Measurements from ENCODE around the gene CBLB. TPM values are rescaled to one million over a fixed set of nuclear protein-coding genes. Genes with fewer than 3 reads are reported as not detected.

The CBLB gene
- total and polyA plus RNA-seq, 9 of the 15 experiments (the other 6 are each of a cell fraction or from before 2014, with no cell fraction given), result 1.8 to 8.1 (median 5.3) TPM

- ATAC-seq (no peak), DNase-seq (ENCODE audit: extremely low read depth in 1 of 4, low spot score in 3 of 4) (no peak), FAIRE-seq (no peak)
- no peak overlapping the region for H3K27ac ChIP-seq (ENCODE audit: extremely low read depth, low read depth, low read length)
- no peaks in the 10 kb centered on the region for H3K79me2 ChIP-seq (ENCODE audit: control insufficient read depth, insufficient read depth, low read length)
- no peaks in the 10 kb centered on the region for H3K36me3 ChIP-seq (ENCODE audit: control insufficient read depth, insufficient read depth, low read length)
- peak; percentile 31; the same call in 1 of the 2 replicates for TF ChIP-seq TCF3 (CRISPR knock-in tag; IDR thresholded peaks at IDR 0.05)
- no peak for TF ChIP-seq TCF7 (IDR thresholded peaks at IDR 0.05; ENCODE audit: borderline replicate concordance)
- TF ChIP-seq CBFA2T3 (IDR thresholded peaks at IDR 0.05), result 0 out of 2 replicates have a peak, but pooled peaks have one; percentile 20
- TF ChIP-seq ATF4 (CRISPR knock-in tag; IDR thresholded peaks at IDR 0.05), result no peak
- no peak for TF ChIP-seq CXXC5 (CRISPR knock-in tag; IDR thresholded peaks at IDR 0.05)
- TF ChIP-seq ARID1B (IDR thresholded peaks at IDR 0.05), result no peak
- 50% methylated on average over 3 of the region's 3 CpGs for WGBS (ENCODE audit: insufficient coverage, low coverage, missing lambda C conversion rate)
- BruUV-seq (replicated peaks), result no TSS peak
- H3K4me1 ChIP-seq (replicated peaks in 1 of 2; ENCODE audit: control insufficient read depth in 2 of 2, insufficient read depth in 2 of 2, low read length in 2 of 2), result peaks cover 0 to 13% of the 10 kb centered on the region in 2 experiments; a peak in 2 of 5 replicates
- H3K27me3 ChIP-seq (ENCODE audit: control insufficient read depth in 2 of 2, insufficient read depth in 2 of 2, low read length in 2 of 2), result no peaks in the 10 kb centered on the region
- H3K9me1 ChIP-seq (ENCODE audit: control insufficient read depth, insufficient read depth, low read length), result no peaks in the 10 kb centered on the region
- POLR2A ChIA-PET, result no interaction called here
- no peak overlapping the region for H2AFZ ChIP-seq (ENCODE audit: low read depth, low read length)
- no peak overlapping the region for H3K4me2 ChIP-seq (ENCODE audit: insufficient read depth, low read length)
- intact Hi-C loops (cut with micrococcal nuclease), result no loop called here
- H4K20me1 ChIP-seq (replicated peaks; ENCODE audit: control insufficient read depth, insufficient read depth, low read length), result no peaks in the 10 kb centered on the region
- in situ Hi-C loops (cut with MboI), result no loop called here
- H3K4me3 ChIP-seq, result no peak overlapping the region
- H3K9ac ChIP-seq (ENCODE audit: insufficient read depth in 1 of 2, low read depth in 2 of 2, low read length in 2 of 2), result no peak overlapping the region
- CTCF ChIA-PET (ENCODE audit: low intra/inter-chr PET ratio), result no interaction called here
- H3K9me3 ChIP-seq (replicated peaks; ENCODE audit: control insufficient read depth, insufficient read depth, low read depth, low read length), result no peaks in the 10 kb centered on the region
These were observed 46.4 kb downstream of the CBLB start for GRCh38 chr3:105822171-105823123.

Measured in K562 (cell line).